ENCODE results near the gene ABAT. TPM values are rescaled to one million over a fixed set of nuclear protein-coding genes. Genes with fewer than 3 reads are reported as not detected.

The ABAT gene
- 2.2 and 3.0 TPM in 2 replicates for total RNA-seq

DNA sequence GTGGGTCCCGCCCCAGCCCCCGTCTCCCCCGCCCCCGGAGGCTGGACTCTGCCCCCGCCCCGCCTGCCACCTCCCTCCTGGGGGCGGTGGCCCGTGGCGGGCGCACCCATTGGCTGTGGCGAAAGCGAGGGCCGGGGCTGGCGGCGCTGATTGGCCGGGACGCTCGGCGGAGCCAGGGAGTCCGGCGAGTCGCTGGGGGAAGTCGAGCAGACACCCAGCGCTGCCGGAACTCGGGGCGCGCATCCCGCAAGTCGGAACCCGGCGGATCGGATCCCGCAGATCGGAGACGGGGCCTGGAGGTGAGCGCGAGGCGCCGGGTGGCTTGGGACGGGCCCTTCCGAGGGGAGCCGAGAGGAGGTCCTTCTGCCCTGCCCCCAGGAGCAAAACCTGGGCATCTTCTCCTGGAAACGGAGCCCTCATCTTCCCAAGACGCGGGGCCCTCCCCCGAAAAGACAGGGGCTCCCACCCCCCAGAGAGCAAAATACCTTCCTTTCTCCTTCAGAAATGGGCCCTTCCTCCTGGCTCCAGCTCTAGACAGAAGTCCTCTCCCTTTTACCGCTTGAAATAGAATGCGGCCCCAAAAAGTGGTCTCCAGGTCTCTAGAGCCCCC lies at the start of gene ABAT:
Gene ABAT (plus strand): TSS at position 205 of the 610 bp plus-strand sequence. CDS start 61,123 bp downstream, outside the sequence.

DNA sequence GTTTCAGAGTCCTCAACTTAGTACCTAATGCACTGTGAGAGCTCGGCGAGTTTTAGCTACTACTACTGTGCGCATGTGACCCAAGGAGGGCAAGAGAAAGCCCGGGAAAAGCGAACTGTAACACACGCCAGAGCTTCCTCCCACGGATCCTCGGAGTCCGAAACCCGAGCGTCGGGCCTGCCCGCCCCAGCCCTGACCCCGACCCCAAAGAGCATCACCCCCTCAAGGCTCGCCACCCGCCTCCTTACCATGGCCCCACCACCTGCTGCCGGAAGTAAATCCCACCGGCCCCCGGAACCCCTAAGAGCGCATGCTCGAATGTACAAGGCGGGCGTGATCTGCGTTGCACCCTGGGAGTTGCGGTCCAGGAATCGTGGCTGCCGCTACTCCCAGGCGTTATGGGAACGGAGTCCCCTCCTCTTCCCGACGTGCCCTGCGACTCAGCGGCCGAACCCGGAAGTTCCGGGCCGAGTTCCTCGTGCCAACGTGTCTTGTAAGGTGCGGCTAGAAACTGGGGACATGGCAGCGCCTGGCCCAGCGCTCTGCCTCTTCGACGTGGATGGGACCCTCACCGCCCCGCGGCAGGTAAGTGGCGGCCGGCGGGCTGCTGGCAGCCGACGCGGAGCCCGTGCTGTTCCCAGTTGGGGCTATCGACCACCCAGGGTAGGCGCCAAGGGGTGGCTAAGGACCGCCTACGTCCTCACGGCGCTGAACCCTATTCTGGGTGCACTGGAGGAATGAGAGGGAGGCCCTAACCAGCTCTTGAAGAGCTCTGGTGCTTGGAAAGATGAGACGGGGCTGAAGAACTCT lies 123.2 kb downstream of the ABAT start, which contains the start of the genes PMM2 and TMEM186:
Gene PMM2 (plus strand): TSS at position 476 of the 810 bp plus-strand sequence. CDS start 44 bp downstream, at position 520.
Gene TMEM186 (minus strand): TSS at position 276 of the 810 bp plus-strand sequence. CDS start 25 bp downstream, at position 251.

Other genes with a start within 250 kb of the ABAT start
- gene TMEM114, start 84.1 kb upstream of the ABAT start, total RNA-seq: 1.2 TPM in 1 of 2 replicates, not detected in the other
- gene METTL22, start 52.9 kb upstream of the ABAT start, total RNA-seq: 29.9 and 67.6 TPM in 2 replicates
- 9.4 and 10.6 TPM in 2 replicates for gene TMEM186, start 123.0 kb downstream of the ABAT start, total RNA-seq
- gene PMM2, start 123.2 kb downstream of the ABAT start, total RNA-seq: 16.4 and 24.8 TPM in 2 replicates
- 65.6 and 209 TPM in 2 replicates for gene CARHSP1, start 194.4 kb downstream of the ABAT start, total RNA-seq
- not detected in 2 replicates for gene LITAFD, start 207.7 kb downstream of the ABAT start, total RNA-seq